ENCODE data around the gene CPT1B.

DNA sequence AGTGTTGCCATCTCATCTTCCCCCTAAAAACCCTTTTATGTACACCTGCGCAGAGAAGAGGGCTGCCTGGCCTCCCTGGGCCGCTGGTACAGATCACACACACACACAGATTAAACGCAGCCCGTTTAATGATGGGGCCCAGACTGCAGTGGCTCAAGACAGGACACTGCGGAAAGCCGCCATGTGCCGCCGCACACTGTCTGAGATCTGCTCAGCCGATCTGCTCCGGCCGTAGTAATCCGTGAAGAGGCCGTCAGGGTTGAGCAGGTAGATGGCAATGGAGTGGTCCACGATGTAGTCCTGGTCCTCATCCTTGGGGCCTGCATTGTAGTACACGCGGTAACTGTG, 54.8 kb downstream of the CPT1B start:
- TF ChIP-seq, protein P1, sequence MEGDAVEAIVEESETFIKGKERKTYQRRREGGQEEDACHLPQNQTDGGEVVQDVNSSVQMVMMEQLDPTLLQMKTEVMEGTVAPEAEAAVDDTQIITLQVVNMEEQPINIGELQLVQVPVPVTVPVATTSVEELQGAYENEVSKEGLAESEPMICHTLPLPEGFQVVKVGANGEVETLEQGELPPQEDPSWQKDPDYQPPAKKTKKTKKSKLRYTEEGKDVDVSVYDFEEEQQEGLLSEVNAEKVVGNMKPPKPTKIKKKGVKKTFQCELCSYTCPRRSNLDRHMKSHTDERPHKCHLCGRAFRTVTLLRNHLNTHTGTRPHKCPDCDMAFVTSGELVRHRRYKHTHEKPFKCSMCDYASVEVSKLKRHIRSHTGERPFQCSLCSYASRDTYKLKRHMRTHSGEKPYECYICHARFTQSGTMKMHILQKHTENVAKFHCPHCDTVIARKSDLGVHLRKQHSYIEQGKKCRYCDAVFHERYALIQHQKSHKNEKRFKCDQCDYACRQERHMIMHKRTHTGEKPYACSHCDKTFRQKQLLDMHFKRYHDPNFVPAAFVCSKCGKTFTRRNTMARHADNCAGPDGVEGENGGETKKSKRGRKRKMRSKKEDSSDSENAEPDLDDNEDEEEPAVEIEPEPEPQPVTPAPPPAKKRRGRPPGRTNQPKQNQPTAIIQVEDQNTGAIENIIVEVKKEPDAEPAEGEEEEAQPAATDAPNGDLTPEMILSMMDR (conservative IDR thresholded peaks at IDR 0.05): no peak
- no peak for TF ChIP-seq ZFX (IDR thresholded peaks at IDR 0.05)

All from C4-2B (cell line).